GM19023 (cell line): Measurements from ENCODE around the gene BPHL.
"Not testable (repeated sequence)": the region's sequence is repeated elsewhere in the genome, so short reads cannot be mapped to it uniquely, and the experiment has no call there.

Experiments
- ATAC-seq: cut with Tn5 transposase; IDR thresholded peaks from one replicate; pipeline ENCODE4 v1.9.1; 2021; ENCODE audit warnings: mild to moderate bottlenecking, moderate library complexity; ENCODE audit not compliant: unreplicated experiment

Gene BPHL

GRCh38 chr6:3118353-3119039 is at the start of gene BPHL:
BPHL (plus strand) TSS chr6:3118711; CDS start chr6:3118741, 30 bp downstream.
- ATAC-seq = peak; percentile 90

- ATAC-seq = no peak
Observed at GRCh38 chr6:3071568-3071967, 46.9 kb upstream of the BPHL start.

GRCh38 chr6:3072798-3073197 is 45.7 kb upstream of the BPHL start:
- no peak for ATAC-seq

GRCh38 chr6:3073382-3073781 is 45.1 kb upstream of the BPHL start:
- no peak for ATAC-seq

GRCh38 chr6:3075772-3076113 is 42.8 kb upstream of the BPHL start:
- ATAC-seq = no peak

GRCh38 chr6:3076320-3076719 is 42.2 kb upstream of the BPHL start:
- no peak for ATAC-seq

- no peak for ATAC-seq
Observed at GRCh38 chr6:3077430-3077829, 41.1 kb upstream of the BPHL start.

- ATAC-seq = not testable (repeated sequence)
Observed at GRCh38 chr6:3078952-3079351, 39.6 kb upstream of the BPHL start.

- ATAC-seq = no peak
Observed at GRCh38 chr6:3079682-3080081, 38.8 kb upstream of the BPHL start.

GRCh38 chr6:3081960-3082359 is 36.6 kb upstream of the BPHL start:
- ATAC-seq = no peak

- no peak for ATAC-seq
Observed at GRCh38 chr6:3085074-3085473, 33.4 kb upstream of the BPHL start.

GRCh38 chr6:3086282-3086946 is 32.1 kb upstream of the BPHL start:
- no peak for ATAC-seq

GRCh38 chr6:3088446-3088845 is 30.1 kb upstream of the BPHL start:
- no peak for ATAC-seq

- no peak for ATAC-seq
Observed at GRCh38 chr6:3088968-3089367, 29.5 kb upstream of the BPHL start.

GRCh38 chr6:3090013-3090412 is 28.5 kb upstream of the BPHL start:
- ATAC-seq = no peak

- no peak for ATAC-seq
Observed at GRCh38 chr6:3094815-3095214, 23.7 kb upstream of the BPHL start.

GRCh38 chr6:3102875-3103274 is 15.6 kb upstream of the BPHL start:
- ATAC-seq = no peak

- ATAC-seq = no peak
Observed at GRCh38 chr6:3108746-3109414, 9.6 kb upstream of the BPHL start.

GRCh38 chr6:3109761-3110160 is 8.8 kb upstream of the BPHL start:
- ATAC-seq = no peak

- ATAC-seq = no peak
Observed at GRCh38 chr6:3114377-3114776, 4.1 kb upstream of the BPHL start.

- ATAC-seq = no peak
Observed at GRCh38 chr6:3117912-3118352, 579 bp upstream of the BPHL start.

- ATAC-seq = peak; percentile 28
Observed at GRCh38 chr6:3119040-3119723, 671 bp downstream of the BPHL start.
